ENCODE data around the gene TBX2.

TBX2 gene

DNA sequence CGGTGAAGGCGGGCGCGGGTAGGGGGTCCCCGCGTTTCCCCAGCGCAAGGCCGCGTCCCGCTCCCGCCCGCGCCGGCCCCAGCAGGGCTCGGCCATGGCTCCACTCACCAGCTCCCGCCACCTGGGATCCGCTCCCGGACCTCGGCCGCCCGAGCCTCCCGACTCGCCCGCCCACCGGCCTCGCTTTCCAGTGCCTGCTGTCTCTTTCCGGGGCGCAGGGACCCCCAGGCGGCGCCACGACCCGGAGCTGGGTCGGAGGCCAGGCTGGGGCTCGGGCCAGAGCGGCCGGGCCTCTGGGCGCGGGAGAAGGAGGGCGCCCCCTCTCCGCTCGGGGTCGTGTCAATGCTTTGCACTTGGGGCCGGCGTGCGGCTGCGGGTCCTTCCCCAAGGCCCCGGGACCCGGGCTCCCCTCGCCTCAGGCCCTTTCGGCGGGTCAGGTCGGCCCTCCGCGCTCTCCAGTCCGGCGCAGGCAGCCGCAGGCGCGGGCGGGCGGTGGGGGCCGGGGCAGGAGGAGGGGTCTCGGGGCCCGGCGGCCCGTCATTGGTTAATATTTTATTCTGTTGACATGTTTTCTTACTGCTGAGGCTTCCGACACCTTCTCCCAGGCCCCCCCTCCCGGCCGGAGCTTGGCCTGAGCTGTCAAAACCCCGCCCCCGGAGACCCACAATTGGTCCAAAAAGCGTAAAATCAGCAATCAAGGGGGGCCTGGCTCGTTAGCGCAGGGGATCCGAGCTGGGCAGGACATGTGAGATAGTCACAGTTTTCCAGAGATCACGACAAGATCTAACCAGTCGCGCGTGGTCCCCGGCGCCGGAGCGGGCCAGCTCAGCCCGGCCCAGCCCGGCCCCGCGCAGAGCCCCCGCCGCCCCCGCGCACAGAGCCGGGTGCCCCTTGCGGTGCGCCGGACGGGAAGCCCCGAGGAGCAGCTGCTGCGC lies at the start of gene TBX2 (continued):
- TF ChIP-seq, protein P1, sequence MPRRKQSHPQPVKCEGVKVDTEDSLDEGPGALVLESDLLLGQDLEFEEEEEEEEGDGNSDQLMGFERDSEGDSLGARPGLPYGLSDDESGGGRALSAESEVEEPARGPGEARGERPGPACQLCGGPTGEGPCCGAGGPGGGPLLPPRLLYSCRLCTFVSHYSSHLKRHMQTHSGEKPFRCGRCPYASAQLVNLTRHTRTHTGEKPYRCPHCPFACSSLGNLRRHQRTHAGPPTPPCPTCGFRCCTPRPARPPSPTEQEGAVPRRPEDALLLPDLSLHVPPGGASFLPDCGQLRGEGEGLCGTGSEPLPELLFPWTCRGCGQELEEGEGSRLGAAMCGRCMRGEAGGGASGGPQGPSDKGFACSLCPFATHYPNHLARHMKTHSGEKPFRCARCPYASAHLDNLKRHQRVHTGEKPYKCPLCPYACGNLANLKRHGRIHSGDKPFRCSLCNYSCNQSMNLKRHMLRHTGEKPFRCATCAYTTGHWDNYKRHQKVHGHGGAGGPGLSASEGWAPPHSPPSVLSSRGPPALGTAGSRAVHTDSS (tag by site-specific recombination; IDR thresholded peaks at IDR 0.05): no peak
- TF ChIP-seq ZNF341 (tag by site-specific recombination; IDR thresholded peaks at IDR 0.05; ENCODE audit: low read depth): no peak
- TF ChIP-seq ZNF121 (tag by site-specific recombination; IDR thresholded peaks at IDR 0.05): no peak
- no peak for TF ChIP-seq ZNF549 (tag by site-specific recombination; IDR thresholded peaks at IDR 0.05)
- TF ChIP-seq ZNF555 (tag by site-specific recombination; conservative IDR thresholded peaks at IDR 0.05): no peak
- TF ChIP-seq ZIC2 (tag by site-specific recombination; IDR thresholded peaks at IDR 0.05): peak; percentile 45
- no peak for TF ChIP-seq ZNF585B (tag by site-specific recombination; IDR thresholded peaks at IDR 0.05)
- TF ChIP-seq, protein P2, sequence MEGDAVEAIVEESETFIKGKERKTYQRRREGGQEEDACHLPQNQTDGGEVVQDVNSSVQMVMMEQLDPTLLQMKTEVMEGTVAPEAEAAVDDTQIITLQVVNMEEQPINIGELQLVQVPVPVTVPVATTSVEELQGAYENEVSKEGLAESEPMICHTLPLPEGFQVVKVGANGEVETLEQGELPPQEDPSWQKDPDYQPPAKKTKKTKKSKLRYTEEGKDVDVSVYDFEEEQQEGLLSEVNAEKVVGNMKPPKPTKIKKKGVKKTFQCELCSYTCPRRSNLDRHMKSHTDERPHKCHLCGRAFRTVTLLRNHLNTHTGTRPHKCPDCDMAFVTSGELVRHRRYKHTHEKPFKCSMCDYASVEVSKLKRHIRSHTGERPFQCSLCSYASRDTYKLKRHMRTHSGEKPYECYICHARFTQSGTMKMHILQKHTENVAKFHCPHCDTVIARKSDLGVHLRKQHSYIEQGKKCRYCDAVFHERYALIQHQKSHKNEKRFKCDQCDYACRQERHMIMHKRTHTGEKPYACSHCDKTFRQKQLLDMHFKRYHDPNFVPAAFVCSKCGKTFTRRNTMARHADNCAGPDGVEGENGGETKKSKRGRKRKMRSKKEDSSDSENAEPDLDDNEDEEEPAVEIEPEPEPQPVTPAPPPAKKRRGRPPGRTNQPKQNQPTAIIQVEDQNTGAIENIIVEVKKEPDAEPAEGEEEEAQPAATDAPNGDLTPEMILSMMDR (tag by site-specific recombination; IDR thresholded peaks at IDR 0.05): peak; percentile 55
- TF ChIP-seq, protein P3, sequence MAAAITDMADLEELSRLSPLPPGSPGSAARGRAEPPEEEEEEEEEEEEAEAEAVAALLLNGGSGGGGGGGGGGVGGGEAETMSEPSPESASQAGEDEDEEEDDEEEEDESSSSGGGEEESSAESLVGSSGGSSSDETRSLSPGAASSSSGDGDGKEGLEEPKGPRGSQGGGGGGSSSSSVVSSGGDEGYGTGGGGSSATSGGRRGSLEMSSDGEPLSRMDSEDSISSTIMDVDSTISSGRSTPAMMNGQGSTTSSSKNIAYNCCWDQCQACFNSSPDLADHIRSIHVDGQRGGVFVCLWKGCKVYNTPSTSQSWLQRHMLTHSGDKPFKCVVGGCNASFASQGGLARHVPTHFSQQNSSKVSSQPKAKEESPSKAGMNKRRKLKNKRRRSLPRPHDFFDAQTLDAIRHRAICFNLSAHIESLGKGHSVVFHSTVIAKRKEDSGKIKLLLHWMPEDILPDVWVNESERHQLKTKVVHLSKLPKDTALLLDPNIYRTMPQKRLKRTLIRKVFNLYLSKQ (tag by site-specific recombination; IDR thresholded peaks at IDR 0.05; ENCODE audit: borderline replicate concordance): no peak
- peak; percentile 30; the same call in 1 of the 2 replicates for TF ChIP-seq ZNF76 (tag by site-specific recombination; IDR thresholded peaks at IDR 0.05; ENCODE audit: borderline replicate concordance, low read depth)
- TF ChIP-seq, protein P4, sequence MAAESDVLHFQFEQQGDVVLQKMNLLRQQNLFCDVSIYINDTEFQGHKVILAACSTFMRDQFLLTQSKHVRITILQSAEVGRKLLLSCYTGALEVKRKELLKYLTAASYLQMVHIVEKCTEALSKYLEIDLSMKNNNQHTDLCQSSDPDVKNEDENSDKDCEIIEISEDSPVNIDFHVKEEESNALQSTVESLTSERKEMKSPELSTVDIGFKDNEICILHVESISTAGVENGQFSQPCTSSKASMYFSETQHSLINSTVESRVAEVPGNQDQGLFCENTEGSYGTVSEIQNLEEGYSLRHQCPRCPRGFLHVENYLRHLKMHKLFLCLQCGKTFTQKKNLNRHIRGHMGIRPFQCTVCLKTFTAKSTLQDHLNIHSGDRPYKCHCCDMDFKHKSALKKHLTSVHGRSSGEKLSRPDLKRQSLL (tag by site-specific recombination; IDR thresholded peaks at IDR 0.05): 0 out of 2 replicates have a peak, but pooled peaks have one; percentile 22
- TF ChIP-seq, protein P5, sequence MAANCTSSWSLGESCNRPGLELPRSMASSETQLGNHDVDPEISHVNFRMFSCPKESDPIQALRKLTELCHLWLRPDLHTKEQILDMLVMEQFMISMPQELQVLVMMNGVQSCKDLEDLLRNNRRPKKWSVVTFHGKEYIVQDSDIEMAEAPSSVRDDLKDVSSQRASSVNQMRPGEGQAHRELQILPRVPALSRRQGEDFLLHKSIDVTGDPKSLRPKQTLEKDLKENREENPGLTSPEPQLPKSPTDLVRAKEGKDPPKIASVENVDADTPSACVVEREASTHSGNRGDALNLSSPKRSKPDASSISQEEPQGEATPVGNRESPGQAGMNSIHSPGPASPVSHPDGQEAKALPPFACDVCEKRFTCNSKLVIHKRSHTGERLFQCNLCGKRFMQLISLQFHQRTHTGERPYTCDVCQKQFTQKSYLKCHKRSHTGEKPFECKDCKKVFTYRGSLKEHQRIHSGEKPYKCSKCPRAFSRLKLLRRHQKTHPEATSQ (tag by site-specific recombination; IDR thresholded peaks at IDR 0.05): no peak
- peak; percentile 26; the same call in 1 of the 2 replicates for TF ChIP-seq SP3 (tag by site-specific recombination; IDR thresholded peaks at IDR 0.05)
- no peak for TF ChIP-seq SETDB1 (IDR thresholded peaks at IDR 0.05; ENCODE audit: insufficient read length, low read length)
- TF ChIP-seq, protein P6, sequence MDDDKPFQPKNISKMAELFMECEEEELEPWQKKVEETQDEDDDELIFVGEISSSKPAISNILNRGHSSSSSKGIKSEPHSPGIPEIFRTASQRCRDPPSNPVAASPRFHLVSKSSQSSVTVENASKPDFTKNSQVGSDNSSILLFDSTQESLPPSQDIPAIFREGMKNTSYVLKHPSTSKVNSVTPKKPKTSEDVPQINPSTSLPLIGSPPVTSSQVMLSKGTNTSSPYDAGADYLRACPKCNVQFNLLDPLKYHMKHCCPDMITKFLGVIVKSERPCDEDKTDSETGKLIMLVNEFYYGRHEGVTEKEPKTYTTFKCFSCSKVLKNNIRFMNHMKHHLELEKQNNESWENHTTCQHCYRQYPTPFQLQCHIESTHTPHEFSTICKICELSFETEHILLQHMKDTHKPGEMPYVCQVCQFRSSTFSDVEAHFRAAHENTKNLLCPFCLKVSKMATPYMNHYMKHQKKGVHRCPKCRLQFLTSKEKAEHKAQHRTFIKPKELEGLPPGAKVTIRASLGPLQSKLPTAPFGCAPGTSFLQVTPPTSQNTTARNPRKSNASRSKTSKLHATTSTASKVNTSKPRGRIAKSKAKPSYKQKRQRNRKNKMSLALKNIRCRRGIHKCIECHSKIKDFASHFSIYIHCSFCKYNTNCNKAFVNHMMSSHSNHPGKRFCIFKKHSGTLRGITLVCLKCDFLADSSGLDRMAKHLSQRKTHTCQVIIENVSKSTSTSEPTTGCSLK (tag by site-specific recombination; IDR thresholded peaks at IDR 0.05): no peak
- TF ChIP-seq, protein P7, sequence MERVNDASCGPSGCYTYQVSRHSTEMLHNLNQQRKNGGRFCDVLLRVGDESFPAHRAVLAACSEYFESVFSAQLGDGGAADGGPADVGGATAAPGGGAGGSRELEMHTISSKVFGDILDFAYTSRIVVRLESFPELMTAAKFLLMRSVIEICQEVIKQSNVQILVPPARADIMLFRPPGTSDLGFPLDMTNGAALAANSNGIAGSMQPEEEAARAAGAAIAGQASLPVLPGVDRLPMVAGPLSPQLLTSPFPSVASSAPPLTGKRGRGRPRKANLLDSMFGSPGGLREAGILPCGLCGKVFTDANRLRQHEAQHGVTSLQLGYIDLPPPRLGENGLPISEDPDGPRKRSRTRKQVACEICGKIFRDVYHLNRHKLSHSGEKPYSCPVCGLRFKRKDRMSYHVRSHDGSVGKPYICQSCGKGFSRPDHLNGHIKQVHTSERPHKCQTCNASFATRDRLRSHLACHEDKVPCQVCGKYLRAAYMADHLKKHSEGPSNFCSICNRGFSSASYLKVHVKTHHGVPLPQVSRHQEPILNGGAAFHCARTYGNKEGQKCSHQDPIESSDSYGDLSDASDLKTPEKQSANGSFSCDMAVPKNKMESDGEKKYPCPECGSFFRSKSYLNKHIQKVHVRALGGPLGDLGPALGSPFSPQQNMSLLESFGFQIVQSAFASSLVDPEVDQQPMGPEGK (tag by site-specific recombination; IDR thresholded peaks at IDR 0.05): peak; percentile 52
- TF ChIP-seq, protein P8, sequence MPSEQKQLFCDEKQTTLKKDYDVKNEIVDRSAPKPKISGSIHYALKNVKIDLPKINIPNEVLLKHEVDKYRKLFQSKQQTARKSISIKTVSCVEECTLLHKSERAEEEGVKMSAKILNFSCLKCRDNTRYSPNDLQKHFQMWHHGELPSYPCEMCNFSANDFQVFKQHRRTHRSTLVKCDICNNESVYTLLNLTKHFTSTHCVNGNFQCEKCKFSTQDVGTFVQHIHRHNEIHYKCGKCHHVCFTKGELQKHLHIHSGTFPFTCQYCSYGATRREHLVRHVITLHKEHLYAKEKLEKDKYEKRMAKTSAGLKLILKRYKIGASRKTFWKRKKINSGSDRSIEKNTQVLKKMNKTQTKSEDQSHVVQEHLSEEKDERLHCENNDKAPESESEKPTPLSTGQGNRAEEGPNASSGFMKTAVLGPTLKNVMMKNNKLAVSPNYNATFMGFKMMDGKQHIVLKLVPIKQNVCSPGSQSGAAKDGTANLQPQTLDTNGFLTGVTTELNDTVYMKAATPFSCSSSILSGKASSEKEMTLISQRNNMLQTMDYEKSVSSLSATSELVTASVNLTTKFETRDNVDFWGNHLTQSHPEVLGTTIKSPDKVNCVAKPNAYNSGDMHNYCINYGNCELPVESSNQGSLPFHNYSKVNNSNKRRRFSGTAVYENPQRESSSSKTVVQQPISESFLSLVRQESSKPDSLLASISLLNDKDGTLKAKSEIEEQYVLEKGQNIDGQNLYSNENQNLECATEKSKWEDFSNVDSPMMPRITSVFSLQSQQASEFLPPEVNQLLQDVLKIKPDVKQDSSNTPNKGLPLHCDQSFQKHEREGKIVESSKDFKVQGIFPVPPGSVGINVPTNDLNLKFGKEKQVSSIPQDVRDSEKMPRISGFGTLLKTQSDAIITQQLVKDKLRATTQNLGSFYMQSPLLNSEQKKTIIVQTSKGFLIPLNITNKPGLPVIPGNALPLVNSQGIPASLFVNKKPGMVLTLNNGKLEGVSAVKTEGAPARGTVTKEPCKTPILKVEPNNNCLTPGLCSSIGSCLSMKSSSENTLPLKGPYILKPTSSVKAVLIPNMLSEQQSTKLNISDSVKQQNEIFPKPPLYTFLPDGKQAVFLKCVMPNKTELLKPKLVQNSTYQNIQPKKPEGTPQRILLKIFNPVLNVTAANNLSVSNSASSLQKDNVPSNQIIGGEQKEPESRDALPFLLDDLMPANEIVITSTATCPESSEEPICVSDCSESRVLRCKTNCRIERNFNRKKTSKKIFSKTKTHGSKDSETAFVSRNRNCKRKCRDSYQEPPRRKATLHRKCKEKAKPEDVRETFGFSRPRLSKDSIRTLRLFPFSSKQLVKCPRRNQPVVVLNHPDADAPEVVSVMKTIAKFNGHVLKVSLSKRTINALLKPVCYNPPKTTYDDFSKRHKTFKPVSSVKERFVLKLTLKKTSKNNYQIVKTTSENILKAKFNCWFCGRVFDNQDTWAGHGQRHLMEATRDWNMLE (tag by site-specific recombination; conservative IDR thresholded peaks at IDR 0.05; ENCODE audit: low read depth): no peak
- no peak for TF ChIP-seq ZNF747 (tag by site-specific recombination; IDR thresholded peaks at IDR 0.05)
- no peak for TF ChIP-seq MYNN (tag by site-specific recombination; IDR thresholded peaks at IDR 0.05; ENCODE audit: borderline replicate concordance)
- TF ChIP-seq ZNF112 (tag by site-specific recombination; IDR thresholded peaks at IDR 0.05): no peak
